Measurements from ENCODE around the gene KCNK3. TPM values are rescaled to one million over a fixed set of nuclear protein-coding genes. Genes with fewer than 3 reads are reported as not detected.
A peak's percentile ranks its signal among the peaks of the same experiment; 100 is the strongest.
"Not testable (repeated sequence)": the region's sequence is repeated elsewhere in the genome, so short reads cannot be mapped to it uniquely, and the experiment has no call there.

The KCNK3 gene
- polyA plus RNA-seq, 4 donors: 0.15 to 4.1 (median 1.9) TPM

- peak; percentile 49 to 62 (median 57) for DNase-seq (ENCODE audit: low read depth in 4 of 4, low spot score in 3 of 4)
These were observed 53.2 kb downstream of the KCNK3 start for GRCh38 chr2:26745609-26746327.

GRCh38 chr2:26746934-26747333 lies 54.4 kb downstream of the KCNK3 start:
- no peak for DNase-seq (ENCODE audit: low read depth in 4 of 4, low spot score in 3 of 4)

- not testable (repeated sequence) for DNase-seq (ENCODE audit: low read depth in 4 of 4, low spot score in 3 of 4)
These were observed 57.4 kb downstream of the KCNK3 start for GRCh38 chr2:26749787-26750420.

- not testable (repeated sequence) for DNase-seq (ENCODE audit: low read depth in 4 of 4, low spot score in 3 of 4)
These were observed 57.9 kb downstream of the KCNK3 start for GRCh38 chr2:26750467-26750866.

- DNase-seq (ENCODE audit: low read depth in 4 of 4, low spot score in 3 of 4): no peak
These were observed 60.1 kb downstream of the KCNK3 start for GRCh38 chr2:26752656-26753055.

GRCh38 chr2:26754539-26754938 lies 62.0 kb downstream of the KCNK3 start:
- DNase-seq (ENCODE audit: low read depth in 4 of 4, low spot score in 3 of 4): no peak

GRCh38 chr2:26754972-26755670 lies 62.6 kb downstream of the KCNK3 start:
- DNase-seq (ENCODE audit: low read depth in 4 of 4, low spot score in 3 of 4): no peak

- DNase-seq (ENCODE audit: low read depth in 4 of 4, low spot score in 3 of 4): no peak
These were observed 63.8 kb downstream of the KCNK3 start for GRCh38 chr2:26756337-26756736.

GRCh38 chr2:26757873-26758789 lies 65.6 kb downstream of the KCNK3 start:
- no peak for DNase-seq (ENCODE audit: low read depth in 4 of 4, low spot score in 3 of 4)

GRCh38 chr2:26758790-26759321 lies 66.3 kb downstream of the KCNK3 start:
- DNase-seq (ENCODE audit: low read depth in 4 of 4, low spot score in 3 of 4): no peak

- no peak for DNase-seq (ENCODE audit: low read depth in 4 of 4, low spot score in 3 of 4)
These were observed 67.3 kb downstream of the KCNK3 start for GRCh38 chr2:26759845-26760244.

- DNase-seq (ENCODE audit: low read depth in 4 of 4, low spot score in 3 of 4): not testable (repeated sequence)
These were observed 68.5 kb downstream of the KCNK3 start for GRCh38 chr2:26760991-26761390.

GRCh38 chr2:26763019-26763418 lies 70.5 kb downstream of the KCNK3 start:
- no peak for DNase-seq (ENCODE audit: low read depth in 4 of 4, low spot score in 3 of 4)

- DNase-seq (ENCODE audit: low read depth in 4 of 4, low spot score in 3 of 4): peak; percentile 50 to 71 (median 56)
These were observed 71.8 kb downstream of the KCNK3 start, which contains the start of gene SLC35F6 for GRCh38 chr2:26764078-26764887. TSS of gene SLC35F6 (plus strand) at chr2:26764284. CDS start at chr2:26764350, 66 bp downstream.

- DNase-seq (ENCODE audit: low read depth in 4 of 4, low spot score in 3 of 4): no peak
These were observed 72.4 kb downstream of the KCNK3 start for GRCh38 chr2:26764906-26765305.

GRCh38 chr2:26765475-26766200 lies 73.1 kb downstream of the KCNK3 start:
- no peak for DNase-seq (ENCODE audit: low read depth in 4 of 4, low spot score in 3 of 4)

GRCh38 chr2:26767129-26767528 lies 74.6 kb downstream of the KCNK3 start:
- no peak for DNase-seq (ENCODE audit: low read depth in 4 of 4, low spot score in 3 of 4)

- DNase-seq (ENCODE audit: low read depth in 4 of 4, low spot score in 3 of 4): no peak
These were observed 75.5 kb downstream of the KCNK3 start for GRCh38 chr2:26767894-26768487.
